ENCODE data around the gene IL23R.

DNA sequence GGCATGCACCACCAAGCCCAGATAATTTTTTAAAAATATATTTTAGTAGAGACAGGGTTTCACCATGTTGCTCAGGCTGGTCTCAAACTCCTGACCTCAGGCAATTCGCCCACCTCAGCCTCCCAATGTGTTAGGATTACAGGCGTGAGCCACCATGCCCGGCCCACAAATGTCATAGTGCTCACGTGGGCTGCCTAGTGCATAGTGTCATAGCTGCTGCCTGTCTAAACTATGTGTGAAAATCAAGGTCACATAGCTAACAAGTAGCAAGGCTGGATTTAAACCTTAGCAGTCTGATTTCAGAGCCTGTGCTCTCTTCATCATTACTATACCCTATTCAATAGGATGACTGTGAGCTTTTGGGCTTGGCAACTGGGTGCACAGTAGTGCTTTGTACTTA lies 41.8 kb upstream of the IL23R start:
- no peak for TF ChIP-seq POLR2AphosphoS5 (IDR thresholded peaks at IDR 0.05; ENCODE audit: low read depth, low read length)
- no peak for TF ChIP-seq POLR2A (IDR thresholded peaks at IDR 0.05; ENCODE audit: low read depth, low read length)
